WTC11 (cell line): ENCODE data around the gene PNRC1.

Experiments
- SP1 ChIP-seq: sonication (generic); formaldehyde crosslinking; conservative IDR thresholded peaks from 2 replicates; pipeline ENCODE4 v1.8.1; 2022; ENCODE audit warnings: missing genetic modification reagents
- TF ChIP-seq, protein P1 (sequence below): sonication (generic); formaldehyde crosslinking; IDR thresholded peaks from 2 replicates; pipeline ENCODE4 v1.8.1; 2023; ENCODE audit warnings: mild to moderate bottlenecking, missing genetic modification reagents, moderate library complexity

GRCh38 chr6:89050155-89050554 lies 30.4 kb upstream of the PNRC1 start:
- TF ChIP-seq, protein P1, sequence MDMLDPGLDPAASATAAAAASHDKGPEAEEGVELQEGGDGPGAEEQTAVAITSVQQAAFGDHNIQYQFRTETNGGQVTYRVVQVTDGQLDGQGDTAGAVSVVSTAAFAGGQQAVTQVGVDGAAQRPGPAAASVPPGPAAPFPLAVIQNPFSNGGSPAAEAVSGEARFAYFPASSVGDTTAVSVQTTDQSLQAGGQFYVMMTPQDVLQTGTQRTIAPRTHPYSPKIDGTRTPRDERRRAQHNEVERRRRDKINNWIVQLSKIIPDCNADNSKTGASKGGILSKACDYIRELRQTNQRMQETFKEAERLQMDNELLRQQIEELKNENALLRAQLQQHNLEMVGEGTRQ (CRISPR knock-in tag) = no peak
- TF ChIP-seq SP1 (CRISPR knock-in tag) = no peak
